Body of pancreas (tissue), 4 donors: ENCODE measurements around the gene PTGES2.

Experiments
- POLR2A ChIP-seq, 3 donors: fragments of 450-650 bp; IDR thresholded peaks; one replicate each; pipeline ENCODE4 v1.6.1; 2016; ENCODE audit warnings: antibody characterized with exemption in 3 of 3, mild to moderate bottlenecking in 2 of 3
- TF ChIP-seq, protein P1 (sequence below), 7 experiments: fragments of 450-650 bp in 4 of 7; fragments of 200-600 bp in 3 of 7; sonication (generic) in 3 of 7; IDR thresholded peaks; one replicate each; pipeline ENCODE4 v1.5.1; 2016 to 2019; ENCODE audit warnings: antibody characterized with exemption in 7 of 7

DNA sequence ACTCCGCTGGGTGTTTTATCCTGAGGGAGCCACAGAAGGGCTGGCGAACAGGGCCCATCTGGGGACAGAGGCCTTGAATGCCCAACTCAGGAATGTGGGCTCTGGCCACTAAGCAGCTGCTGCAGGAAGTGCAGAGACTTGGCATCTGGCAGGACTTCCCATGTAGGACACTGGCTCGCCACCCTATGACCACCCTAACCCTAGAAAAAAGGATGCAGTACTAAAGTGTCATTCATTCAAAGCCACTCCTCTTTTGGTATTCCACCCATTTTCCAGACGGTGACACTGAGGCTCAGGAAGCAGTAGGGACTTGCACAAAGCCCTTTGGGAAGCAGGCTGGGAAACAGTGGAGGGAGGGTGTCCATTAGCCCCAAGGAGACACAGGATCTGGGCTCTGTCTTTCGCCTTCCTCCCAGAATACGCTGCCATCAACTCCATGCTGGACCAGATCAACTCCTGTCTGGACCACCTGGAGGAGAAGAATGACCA, 35.5 kb upstream of the PTGES2 start:
- TF ChIP-seq, protein P1, sequence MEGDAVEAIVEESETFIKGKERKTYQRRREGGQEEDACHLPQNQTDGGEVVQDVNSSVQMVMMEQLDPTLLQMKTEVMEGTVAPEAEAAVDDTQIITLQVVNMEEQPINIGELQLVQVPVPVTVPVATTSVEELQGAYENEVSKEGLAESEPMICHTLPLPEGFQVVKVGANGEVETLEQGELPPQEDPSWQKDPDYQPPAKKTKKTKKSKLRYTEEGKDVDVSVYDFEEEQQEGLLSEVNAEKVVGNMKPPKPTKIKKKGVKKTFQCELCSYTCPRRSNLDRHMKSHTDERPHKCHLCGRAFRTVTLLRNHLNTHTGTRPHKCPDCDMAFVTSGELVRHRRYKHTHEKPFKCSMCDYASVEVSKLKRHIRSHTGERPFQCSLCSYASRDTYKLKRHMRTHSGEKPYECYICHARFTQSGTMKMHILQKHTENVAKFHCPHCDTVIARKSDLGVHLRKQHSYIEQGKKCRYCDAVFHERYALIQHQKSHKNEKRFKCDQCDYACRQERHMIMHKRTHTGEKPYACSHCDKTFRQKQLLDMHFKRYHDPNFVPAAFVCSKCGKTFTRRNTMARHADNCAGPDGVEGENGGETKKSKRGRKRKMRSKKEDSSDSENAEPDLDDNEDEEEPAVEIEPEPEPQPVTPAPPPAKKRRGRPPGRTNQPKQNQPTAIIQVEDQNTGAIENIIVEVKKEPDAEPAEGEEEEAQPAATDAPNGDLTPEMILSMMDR (IDR thresholded peaks at IDR 0.05) = no peak
- no peak for TF ChIP-seq POLR2A (IDR thresholded peaks at IDR 0.05)
